Stomach (tissue), 9 donors: Measurements from ENCODE around the gene ZMIZ1. TPM values are rescaled to one million over a fixed set of nuclear protein-coding genes. Genes with fewer than 3 reads are reported as not detected.

Experiments
- DNase-seq, 2 donors: peaks; one replicate each; pipeline versions ENCODE4 v3.0.0 to v3.0.0-alpha.2; 2013 to 2019
- H3K27ac ChIP-seq, 5 donors: fragments of 200-600 bp in 4 of 5; sonication (generic) in 4 of 5; one replicate each; pipeline ENCODE4 v1.5.1; 2013 to 2019; ENCODE audit warnings: mild to moderate bottlenecking in 1 of 5, moderate library complexity in 1 of 5
- H3K27me3 ChIP-seq, 3 donors: fragments of 200-600 bp; sonication (generic); one replicate each; pipeline ENCODE4 v1.5.1; 2017 to 2019; ENCODE audit warnings: mixed run types in 1 of 3
- H3K36me3 ChIP-seq, 4 donors: fragments of 200-600 bp; sonication (generic); 1 replicate in 3 of 4; 2 replicates in 1 of 4; pipeline ENCODE4 v1.5.1; 2016 to 2019
- H3K4me1 ChIP-seq, 4 donors: fragments of 200-600 bp; sonication (generic); one replicate each; pipeline ENCODE4 v1.5.1; 2016 to 2019
- H3K4me3 ChIP-seq, 4 donors: fragments of 200-600 bp; sonication (generic) in 3 of 4; one replicate each; pipeline ENCODE4 v1.5.1; 2016 to 2019; ENCODE audit warnings: mild to moderate bottlenecking in 1 of 4
- H3K9me3 ChIP-seq, 4 donors: fragments of 200-600 bp; sonication (generic); one replicate each; pipeline ENCODE4 v1.5.1; 2016 to 2019
- EP300 ChIP-seq: sonication (generic); formaldehyde crosslinking; IDR thresholded peaks from one replicate; pipeline ENCODE4 v1.6.1; 2017; ENCODE audit warnings: antibody characterized with exemption
- POLR2A ChIP-seq, 4 donors: fragments of 450-650 bp; IDR thresholded peaks; one replicate each; pipeline ENCODE4 v1.6.1; 2016; ENCODE audit warnings: antibody characterized with exemption in 4 of 4, control low read depth in 2 of 4, mild to moderate bottlenecking in 1 of 4, moderate library complexity in 1 of 4
- POLR2AphosphoS5 ChIP-seq, 3 donors: sonication (generic); formaldehyde crosslinking; IDR thresholded peaks; one replicate each; pipeline ENCODE4 v1.6.1; 2016; ENCODE audit warnings: antibody characterized with exemption in 3 of 3
- WGBS, 5 donors: extraction: QIAGEN DNeasy Blood & Tissue Kit in 3 of 5; methylation state at CpG; one replicate each; pipeline versions ENCODE4 v1.1.5 to v1.1.7; 2013 to 2018; 5-methylcytosine and 5-hydroxymethylcytosine counted together
- intact Hi-C: fragments of 100-400 bp; cut with DNase I; formaldehyde crosslinking; loops from one replicate; pipeline ENCODE4 v1.15.1; 2023; ENCODE audit warnings: low total_unique reads
- polyA plus RNA-seq, 3 donors: library from polyadenylated mRNA; stranded (reverse); fragments of 200-250 nt; gene quantifications; one replicate each; pipeline ENCODE4 v1.2.3, GENCODE V29; 2013
- total RNA-seq, 5 donors: library from RNA; depleted of rRNA; stranded (reverse); fragments of >200 nt; gene quantifications; one replicate each; pipeline versions ENCODE4 v1.1.0 to v1.2.3, GENCODE V29; 2014 to 2016
- TF ChIP-seq, protein P1 (sequence below), 7 experiments: fragments of 450-650 bp in 4 of 7; fragments of 200-600 bp in 3 of 7; sonication (generic) in 3 of 7; IDR thresholded peaks; one replicate each; pipeline ENCODE4 v1.5.1; 2016 to 2019; ENCODE audit warnings: antibody characterized with exemption in 7 of 7, control low read depth in 2 of 7, mild to moderate bottlenecking in 1 of 7
- donor health status: healthy with polysubstance abuse.
- donor health status: Bipolar disorder and iron deficiency.
- donor health status: healthy.

Gene ZMIZ1
- total and polyA plus RNA-seq, 8 donors: 17.7 to 103 (median 26.3) TPM

- TF ChIP-seq, protein P1, sequence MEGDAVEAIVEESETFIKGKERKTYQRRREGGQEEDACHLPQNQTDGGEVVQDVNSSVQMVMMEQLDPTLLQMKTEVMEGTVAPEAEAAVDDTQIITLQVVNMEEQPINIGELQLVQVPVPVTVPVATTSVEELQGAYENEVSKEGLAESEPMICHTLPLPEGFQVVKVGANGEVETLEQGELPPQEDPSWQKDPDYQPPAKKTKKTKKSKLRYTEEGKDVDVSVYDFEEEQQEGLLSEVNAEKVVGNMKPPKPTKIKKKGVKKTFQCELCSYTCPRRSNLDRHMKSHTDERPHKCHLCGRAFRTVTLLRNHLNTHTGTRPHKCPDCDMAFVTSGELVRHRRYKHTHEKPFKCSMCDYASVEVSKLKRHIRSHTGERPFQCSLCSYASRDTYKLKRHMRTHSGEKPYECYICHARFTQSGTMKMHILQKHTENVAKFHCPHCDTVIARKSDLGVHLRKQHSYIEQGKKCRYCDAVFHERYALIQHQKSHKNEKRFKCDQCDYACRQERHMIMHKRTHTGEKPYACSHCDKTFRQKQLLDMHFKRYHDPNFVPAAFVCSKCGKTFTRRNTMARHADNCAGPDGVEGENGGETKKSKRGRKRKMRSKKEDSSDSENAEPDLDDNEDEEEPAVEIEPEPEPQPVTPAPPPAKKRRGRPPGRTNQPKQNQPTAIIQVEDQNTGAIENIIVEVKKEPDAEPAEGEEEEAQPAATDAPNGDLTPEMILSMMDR (IDR thresholded peaks at IDR 0.05): no peak
- TF ChIP-seq POLR2A (IDR thresholded peaks at IDR 0.05) (no peak), EP300 (no peak), POLR2AphosphoS5 (IDR thresholded peaks at IDR 0.05) (no peak)
- intact Hi-C loops: no loop called here
- Histone ChIP-seq H3K4me3 (no peak overlapping the region), H3K4me1 (peaks cover 97 to 100% (median 99%) of the 10 kb centered on the region in 4 donors), H3K9me3 (no peaks in the 10 kb centered on the region), H3K36me3 (peaks cover 0 to 7% (median 0%) of the 10 kb centered on the region in 4 donors), H3K27ac (peak overlapping the region in 4 of 5 donors; percentile 33 to 98 (median 75)), H3K27me3 (no peaks in the 10 kb centered on the region)
- WGBS, 5 donors: 78 to 85% (median 83%) methylated on average over 8 of the region's 8 CpGs
- no peak for DNase-seq
These were observed 20.9 kb downstream of the ZMIZ1 start for GRCh38 chr10:79089632-79090031.

GRCh38 chr10:79090134-79090803 is 21.5 kb downstream of the ZMIZ1 start:
- no peak for DNase-seq
- intact Hi-C loops: no loop called here
- Histone ChIP-seq H3K27me3 (no peaks in the 10 kb centered on the region), H3K36me3 (peaks cover 0 to 7% (median 0%) of the 10 kb centered on the region in 4 donors), H3K9me3 (no peaks in the 10 kb centered on the region), H3K27ac (peak overlapping the region; percentile 33 to 98 (median 61)), H3K4me3 (no peak overlapping the region), H3K4me1 (peaks cover 97 to 100% (median 99%) of the 10 kb centered on the region in 4 donors)
- TF ChIP-seq EP300: no peak
- no peak for TF ChIP-seq POLR2AphosphoS5 (IDR thresholded peaks at IDR 0.05)
- no peak for TF ChIP-seq POLR2A (IDR thresholded peaks at IDR 0.05)
- TF ChIP-seq, protein P1 (IDR thresholded peaks at IDR 0.05): no peak
- WGBS, 5 donors: 10 to 22% (median 14%) methylated on average over 6 of the region's 6 CpGs

- 59 to 79% (median 68%) methylated on average over 10 of the region's 10 CpGs for WGBS, 5 donors
- Histone ChIP-seq H3K27ac (peak overlapping the region; percentile 22 to 98 (median 89)), H3K4me3 (no peak overlapping the region), H3K36me3 (peaks cover 0 to 7% (median 0%) of the 10 kb centered on the region in 4 donors), H3K4me1 (peaks cover 97 to 100% (median 99%) of the 10 kb centered on the region in 4 donors), H3K9me3 (no peaks in the 10 kb centered on the region), H3K27me3 (no peaks in the 10 kb centered on the region)
- DNase-seq: no peak
- TF ChIP-seq, protein P1 (IDR thresholded peaks at IDR 0.05): no peak
- TF ChIP-seq POLR2A (IDR thresholded peaks at IDR 0.05): no peak
- no peak for TF ChIP-seq POLR2AphosphoS5 (IDR thresholded peaks at IDR 0.05)
- TF ChIP-seq EP300: no peak
- intact Hi-C loops: no loop called here
These were observed 23.6 kb downstream of the ZMIZ1 start for GRCh38 chr10:79092292-79092896.

DNA sequence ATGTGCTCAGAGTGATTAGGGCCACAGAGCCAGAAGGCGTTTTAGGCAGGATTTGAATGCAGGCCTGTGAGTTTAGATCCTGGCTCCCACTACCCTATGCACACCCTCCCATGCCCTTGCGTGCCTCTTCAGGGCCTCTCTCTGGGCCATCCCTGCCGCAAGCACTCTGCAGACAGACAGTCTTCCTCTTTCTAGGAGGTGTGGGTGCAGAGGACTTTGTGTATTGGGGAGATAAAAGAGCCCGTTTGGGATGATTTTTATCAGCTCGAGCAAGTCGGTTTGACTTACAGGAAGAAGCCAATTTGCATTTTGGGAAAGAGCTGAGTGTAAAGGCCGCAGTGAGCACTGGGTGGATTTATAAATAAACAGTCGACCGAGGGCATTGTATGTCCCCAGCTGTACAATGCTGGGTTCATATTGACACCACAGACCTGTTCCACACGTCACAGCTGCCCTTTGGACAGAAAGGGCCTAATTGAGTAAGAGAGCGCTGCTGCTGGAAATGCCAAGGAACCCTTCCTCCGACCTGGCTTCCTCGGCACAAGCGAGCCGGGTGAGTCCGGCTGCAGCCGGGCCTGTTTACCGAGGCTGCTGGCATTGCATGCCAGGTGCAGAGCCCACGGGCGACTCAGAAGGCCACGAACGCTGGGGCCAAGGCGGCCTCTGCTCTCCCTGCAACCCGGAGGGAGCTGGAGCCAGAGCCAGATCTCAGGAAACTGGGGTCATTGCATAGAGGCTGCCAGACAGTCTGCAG is 25.1 kb downstream of the ZMIZ1 start:
- intact Hi-C loops: no loop called here
- no peaks in the 10 kb centered on the region for H3K9me3 ChIP-seq
- H3K4me1 ChIP-seq: peaks cover 96 to 100% (median 99%) of the 10 kb centered on the region in 4 donors
- peak overlapping the region; percentile 83 to 98 (median 89) for H3K27ac ChIP-seq
- no peaks in the 10 kb centered on the region for H3K27me3 ChIP-seq
- peaks cover 0 to 7% (median 0%) of the 10 kb centered on the region in 4 donors for H3K36me3 ChIP-seq
- DNase-seq: peak; percentile 92 to 93
- peak; percentile 85 for TF ChIP-seq EP300
- peak; percentile 78 to 92 (median 92) for TF ChIP-seq POLR2AphosphoS5 (IDR thresholded peaks at IDR 0.05)
- TF ChIP-seq POLR2A (IDR thresholded peaks at IDR 0.05): no peak
- TF ChIP-seq, protein P1 (IDR thresholded peaks at IDR 0.05): no peak
- 10 to 16% (median 14%) methylated on average over 19 to 24 of the region's 24 CpGs for WGBS, 5 donors
- peak overlapping the region in 2 of 4 donors; percentile 11 to 13 for H3K4me3 ChIP-seq
